ENCODE data around the gene HOMER3.

- TF ChIP-seq CTCF (IDR thresholded peaks at IDR 0.05) (no peak), POLR2A (IDR thresholded peaks at IDR 0.05) (no peak)
These were observed 57.3 kb downstream of the HOMER3 start for GRCh38 chr19:18883526-18884304.
